ENCODE data around the gene SYT2. TPM values are rescaled to one million over a fixed set of nuclear protein-coding genes. Genes with fewer than 3 reads are reported as not detected.

The SYT2 gene
- total and polyA plus RNA-seq, 2 of the 13 experiments (the other 11 are each of a cell fraction or from before 2014, with no cell fraction given) = not detected

DNA sequence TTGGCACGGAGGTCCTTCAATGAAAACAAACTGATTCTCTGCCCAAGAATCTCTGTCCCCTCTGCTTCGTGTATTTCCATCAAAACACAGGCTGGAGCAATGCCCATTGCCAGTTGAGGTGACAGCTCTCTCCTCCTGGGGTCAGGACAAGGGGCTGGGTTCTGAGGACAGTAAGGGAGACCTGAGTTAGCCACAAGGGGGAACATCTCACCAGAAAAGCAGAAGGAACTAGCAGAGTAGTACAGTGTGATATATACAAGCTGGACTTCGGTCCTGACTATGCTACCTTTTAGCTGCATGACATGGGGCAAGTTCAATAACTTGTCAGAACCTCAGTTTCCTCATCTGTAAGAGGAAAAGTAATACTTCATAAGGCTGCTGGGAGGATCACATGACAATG, 50.3 kb downstream of the SYT2 start (continued):
- TF ChIP-seq, protein P1, sequence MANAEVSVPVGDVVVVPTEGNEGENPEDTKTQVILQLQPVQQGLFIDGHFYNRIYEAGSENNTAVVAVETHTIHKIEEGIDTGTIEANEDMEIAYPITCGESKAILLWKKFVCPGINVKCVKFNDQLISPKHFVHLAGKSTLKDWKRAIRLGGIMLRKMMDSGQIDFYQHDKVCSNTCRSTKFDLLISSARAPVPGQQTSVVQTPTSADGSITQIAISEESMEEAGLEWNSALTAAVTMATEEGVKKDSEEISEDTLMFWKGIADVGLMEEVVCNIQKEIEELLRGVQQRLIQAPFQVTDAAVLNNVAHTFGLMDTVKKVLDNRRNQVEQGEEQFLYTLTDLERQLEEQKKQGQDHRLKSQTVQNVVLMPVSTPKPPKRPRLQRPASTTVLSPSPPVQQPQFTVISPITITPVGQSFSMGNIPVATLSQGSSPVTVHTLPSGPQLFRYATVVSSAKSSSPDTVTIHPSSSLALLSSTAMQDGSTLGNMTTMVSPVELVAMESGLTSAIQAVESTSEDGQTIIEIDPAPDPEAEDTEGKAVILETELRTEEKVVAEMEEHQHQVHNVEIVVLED (CRISPR knock-in tag; IDR thresholded peaks at IDR 0.05; ENCODE audit: borderline replicate concordance) = no peak
- TF ChIP-seq HOXA3 (CRISPR knock-in tag; IDR thresholded peaks at IDR 0.05) (no peak), ZNF556 (CRISPR knock-in tag; IDR thresholded peaks at IDR 0.05; ENCODE audit: borderline replicate concordance) (no peak), CHD2 (IDR thresholded peaks at IDR 0.05; ENCODE audit: low read depth, low read length) (no peak), ZFYVE20 (CRISPR knock-in tag; IDR thresholded peaks at IDR 0.05; ENCODE audit: borderline replicate concordance, low read depth) (no peak), SNAPC2 (CRISPR knock-in tag; IDR thresholded peaks at IDR 0.05) (no peak), RBFOX2 (IDR thresholded peaks at IDR 0.05; ENCODE audit: low read depth, low read length) (no peak), KLF11 (CRISPR knock-in tag; IDR thresholded peaks at IDR 0.05) (no peak), ZNF543 (CRISPR knock-in tag; IDR thresholded peaks at IDR 0.05) (no peak), HDAC1 (CRISPR knock-in tag; IDR thresholded peaks at IDR 0.05) (no peak), ATAD3A (CRISPR knock-in tag; IDR thresholded peaks at IDR 0.05) (no peak), ZNF530 (CRISPR knock-in tag; IDR thresholded peaks at IDR 0.05; ENCODE audit: low read depth) (no peak)

DNA sequence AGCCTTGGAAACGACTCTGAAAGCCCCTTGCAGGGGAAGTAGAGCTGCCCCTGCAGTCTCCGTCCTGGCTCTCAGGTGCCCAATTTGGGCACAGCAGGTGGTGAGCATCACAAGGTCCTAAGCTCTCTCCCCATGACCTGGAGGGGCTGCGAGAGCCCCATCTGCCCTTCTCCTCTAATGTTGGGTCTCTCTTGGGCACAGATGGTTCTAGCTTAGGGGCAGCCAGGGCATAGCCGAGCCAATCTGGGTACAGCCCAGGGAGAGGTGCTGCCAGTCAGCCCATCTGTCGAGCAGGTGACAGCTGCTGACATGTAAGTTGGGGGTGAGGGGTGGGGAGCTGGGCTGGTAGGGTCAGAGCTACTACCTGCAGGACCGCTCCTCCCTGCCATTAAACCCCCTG, 50.7 kb downstream of the SYT2 start:
- H4K20me1 ChIP-seq (ENCODE audit: insufficient read depth, low read length) = 0 out of 2 replicates have a peak, but pooled peaks cover 3% of the 10 kb centered on the region
- ChIA-PET POLR2A (no interaction called here), CTCF (ENCODE audit: low intra/inter-chr PET ratio, low total read pairs) (no interaction called here)
- H3K4me1 ChIP-seq (ENCODE audit: insufficient read depth, low read length) = no peaks in the 10 kb centered on the region
- WGBS (ENCODE audit: low lambda C conversion rate) = 0% methylated on average over 3 of the region's 6 CpGs
- no peak for FAIRE-seq
- H3K36me3 ChIP-seq (replicated peaks in 1 of 2; ENCODE audit: control insufficient read depth in 1 of 2, insufficient read depth in 2 of 2, low read length in 2 of 2) = no peaks in the 10 kb centered on the region
- intact Hi-C loops (cut with micrococcal nuclease; ENCODE audit: unreplicated experiment) = no loop called here
- no peak overlapping the region for H3K9ac ChIP-seq (ENCODE audit: insufficient read depth, low read depth, low read length)
- BruUV-seq (replicated peaks) = no TSS peak
- H2AFZ ChIP-seq (ENCODE audit: low read length) = no peak overlapping the region
- peaks cover 6 to 24% of the 10 kb centered on the region in 2 experiments; a peak in 3 of 5 replicates for H3K27me3 ChIP-seq (ENCODE audit: control insufficient read depth in 1 of 2, insufficient read depth in 2 of 2, low read length in 2 of 2)
- no peak overlapping the region for H3K4me3 ChIP-seq (replicated peaks in 1 of 3; ENCODE audit: insufficient read depth in 1 of 3, low read depth in 2 of 3, low read length in 3 of 3)
- in situ Hi-C loops (cut with HindIII; ENCODE audit: extremely low pct_ligation_motif_present, low pct_unique_long_range_greater_than_20kb) = no loop called here
- H3K4me2 ChIP-seq (ENCODE audit: low read depth, low read length) = no peak overlapping the region
- no peak for ATAC-seq
- no peak overlapping the region for H3K27ac ChIP-seq (ENCODE audit: extremely low read length, insufficient read depth, low read length)
- no peak for DNase-seq (ENCODE audit: low spot score)
- no peaks in the 10 kb centered on the region for H3K79me2 ChIP-seq (ENCODE audit: insufficient read depth, low read length)
- H3K9me3 ChIP-seq (ENCODE audit: low read length) = no peaks in the 10 kb centered on the region
- TF ChIP-seq, protein P2, sequence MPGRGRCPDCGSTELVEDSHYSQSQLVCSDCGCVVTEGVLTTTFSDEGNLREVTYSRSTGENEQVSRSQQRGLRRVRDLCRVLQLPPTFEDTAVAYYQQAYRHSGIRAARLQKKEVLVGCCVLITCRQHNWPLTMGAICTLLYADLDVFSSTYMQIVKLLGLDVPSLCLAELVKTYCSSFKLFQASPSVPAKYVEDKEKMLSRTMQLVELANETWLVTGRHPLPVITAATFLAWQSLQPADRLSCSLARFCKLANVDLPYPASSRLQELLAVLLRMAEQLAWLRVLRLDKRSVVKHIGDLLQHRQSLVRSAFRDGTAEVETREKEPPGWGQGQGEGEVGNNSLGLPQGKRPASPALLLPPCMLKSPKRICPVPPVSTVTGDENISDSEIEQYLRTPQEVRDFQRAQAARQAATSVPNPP (CRISPR knock-in tag; IDR thresholded peaks at IDR 0.05) = no peak
- TF ChIP-seq ZBTB21 (CRISPR knock-in tag; IDR thresholded peaks at IDR 0.05) = no peak
- TF ChIP-seq ZNF441 (CRISPR knock-in tag; IDR thresholded peaks at IDR 0.05; ENCODE audit: borderline replicate concordance) = no peak
- no peak for TF ChIP-seq KDM5B (CRISPR knock-in tag; IDR thresholded peaks at IDR 0.05; ENCODE audit: borderline replicate concordance)
- TF ChIP-seq MBNL3 (CRISPR knock-in tag; conservative IDR thresholded peaks at IDR 0.05) = no peak
- TF ChIP-seq ZBTB1 (CRISPR knock-in tag; IDR thresholded peaks at IDR 0.05; ENCODE audit: borderline replicate concordance) = no peak
- TF ChIP-seq ZFP36L2 (CRISPR knock-in tag; IDR thresholded peaks at IDR 0.05) = no peak
- no peak for TF ChIP-seq ZNF382 (CRISPR knock-in tag; IDR thresholded peaks at IDR 0.05; ENCODE audit: borderline replicate concordance)
- TF ChIP-seq ZFP36 (IDR thresholded peaks at IDR 0.05; ENCODE audit: borderline replicate concordance, low read depth, low read length, partially characterized antibody) = no peak
- no peak for TF ChIP-seq NFE2L2 (IDR thresholded peaks at IDR 0.05; ENCODE audit: low read length)
- TF ChIP-seq MEIS2 (CRISPR knock-in tag; IDR thresholded peaks at IDR 0.05) = no peak
- TF ChIP-seq MAZ (IDR thresholded peaks at IDR 0.05; ENCODE audit: borderline replicate concordance, low read depth, low read length) = no peak
- TF ChIP-seq MAZ (CRISPR knock-in tag; IDR thresholded peaks at IDR 0.05; ENCODE audit: low read depth) = no peak
- no peak for TF ChIP-seq HNRNPUL1 (IDR thresholded peaks at IDR 0.05; ENCODE audit: low read depth, low read length)
